GM23338 (cell line): ENCODE data around the gene FAM83F.

Experiments used
- CREB1 ChIP-seq: fragments of 250-450 bp; sonication (Bioruptor Pico); IDR thresholded peaks from 2 replicates; pipeline ENCODE4 v1.5.0; 2020; ENCODE audit warnings: low read depth, mild to moderate bottlenecking, moderate library complexity
- CTCF ChIP-seq, 2 experiments: fragments of 200-600 bp in 1 of 2; sonication (generic) in 1 of 2; conservative IDR thresholded peaks; 2 replicates each; pipeline versions ENCODE4 v1.5.1 to v1.6.1; 2016 to 2017; ENCODE audit warnings: antibody characterized with exemption in 2 of 2, low read depth in 2 of 2, mild to moderate bottlenecking in 2 of 2, moderate library complexity in 1 of 2
- ETS1 ChIP-seq: IDR thresholded peaks from 2 replicates; pipeline ENCODE4 v1.6.1; 2016; ENCODE audit warnings: antibody characterized with exemption
- EZH2 ChIP-seq: fragments of 200-600 bp; sonication (generic); IDR thresholded peaks from one replicate; pipeline ENCODE4 v1.8.0; 2017; ENCODE audit warnings: antibody characterized with exemption, mild to moderate bottlenecking, low read depth; ENCODE audit not compliant: unreplicated experiment
- EZH2phosphoT487 ChIP-seq: fragments of 200-600 bp; sonication (generic); IDR thresholded peaks from one replicate; pipeline ENCODE4 v1.8.1; 2018; ENCODE audit warnings: antibody characterized with exemption; ENCODE audit not compliant: unreplicated experiment
- JUNB ChIP-seq: IDR thresholded peaks from one replicate; pipeline ENCODE4 v1.6.1; 2016; ENCODE audit warnings: antibody characterized with exemption; ENCODE audit not compliant: unreplicated experiment
- NANOG ChIP-seq: IDR thresholded peaks from 2 replicates; pipeline ENCODE4 v1.6.1; 2016; ENCODE audit warnings: antibody characterized with exemption, borderline replicate concordance
- POLR2AphosphoS5 ChIP-seq: IDR thresholded peaks from 2 replicates; pipeline ENCODE4 v1.6.1; 2016; ENCODE audit warnings: antibody characterized with exemption, low read depth
- REST ChIP-seq: IDR thresholded peaks from one replicate; pipeline ENCODE4 v1.6.1; 2018; ENCODE audit warnings: antibody characterized with exemption; ENCODE audit not compliant: unreplicated experiment
- STAT1 ChIP-seq: IDR thresholded peaks from one replicate; pipeline ENCODE4 v1.6.1; 2016; ENCODE audit warnings: antibody characterized with exemption; ENCODE audit not compliant: unreplicated experiment
- ZNF114 ChIP-seq: fragments of 250-450 bp; sonication (Bioruptor Pico); IDR thresholded peaks from 2 replicates; pipeline ENCODE4 v1.5.0; 2020; ENCODE audit warnings: mild to moderate bottlenecking, moderate library complexity
- ZNF331 ChIP-seq: fragments of 250-450 bp; sonication (Bioruptor Pico); IDR thresholded peaks from 2 replicates; pipeline ENCODE4 v1.5.0; 2020; ENCODE audit warnings: low read depth, mild to moderate bottlenecking, moderate library complexity

GRCh38 chr22:40019100-40019499 is 24.3 kb downstream of the FAM83F start:
- TF ChIP-seq REST (no peak), CTCF (conservative IDR thresholded peaks at IDR 0.05; ENCODE audit: low read depth in 2 of 2) (no peak), POLR2AphosphoS5 (no peak), ZNF331 (CRISPR knock-in tag) (no peak), ETS1 (no peak), EZH2phosphoT487 (no peak), CREB1 (no peak), EZH2 (no peak), JUNB (no peak), ZNF114 (CRISPR knock-in tag) (no peak), STAT1 (no peak), NANOG (no peak)
